Measurements from ENCODE around the gene ABT1. TPM values are rescaled to one million over a fixed set of nuclear protein-coding genes. Genes with fewer than 3 reads are reported as not detected.
A peak's percentile ranks its signal among the peaks of the same experiment; 100 is the strongest.

ABT1 gene
- total RNA-seq, 2 experiments from 2014 or later, result 27.7 to 27.9 TPM

DNA sequence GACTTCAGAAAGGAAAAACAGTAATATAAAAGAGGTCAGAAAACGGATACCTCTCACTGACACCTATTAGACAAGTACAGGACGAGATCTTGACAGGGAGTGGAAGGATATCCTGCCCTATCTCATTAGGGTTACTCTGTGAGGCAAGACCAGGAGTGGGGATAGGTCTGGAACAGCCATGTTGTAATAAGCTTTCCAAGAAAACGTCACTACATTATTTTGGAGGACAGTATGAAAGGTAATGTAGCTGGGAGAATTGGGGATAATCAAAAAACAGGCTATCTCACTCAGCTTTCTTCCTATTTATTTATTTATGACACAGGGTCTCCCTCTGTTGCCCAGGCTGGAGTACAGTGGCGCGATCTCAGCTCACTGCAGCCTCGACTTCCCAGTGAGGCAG is 33.3 kb upstream of the ABT1 start:
- TF ChIP-seq, protein P1, sequence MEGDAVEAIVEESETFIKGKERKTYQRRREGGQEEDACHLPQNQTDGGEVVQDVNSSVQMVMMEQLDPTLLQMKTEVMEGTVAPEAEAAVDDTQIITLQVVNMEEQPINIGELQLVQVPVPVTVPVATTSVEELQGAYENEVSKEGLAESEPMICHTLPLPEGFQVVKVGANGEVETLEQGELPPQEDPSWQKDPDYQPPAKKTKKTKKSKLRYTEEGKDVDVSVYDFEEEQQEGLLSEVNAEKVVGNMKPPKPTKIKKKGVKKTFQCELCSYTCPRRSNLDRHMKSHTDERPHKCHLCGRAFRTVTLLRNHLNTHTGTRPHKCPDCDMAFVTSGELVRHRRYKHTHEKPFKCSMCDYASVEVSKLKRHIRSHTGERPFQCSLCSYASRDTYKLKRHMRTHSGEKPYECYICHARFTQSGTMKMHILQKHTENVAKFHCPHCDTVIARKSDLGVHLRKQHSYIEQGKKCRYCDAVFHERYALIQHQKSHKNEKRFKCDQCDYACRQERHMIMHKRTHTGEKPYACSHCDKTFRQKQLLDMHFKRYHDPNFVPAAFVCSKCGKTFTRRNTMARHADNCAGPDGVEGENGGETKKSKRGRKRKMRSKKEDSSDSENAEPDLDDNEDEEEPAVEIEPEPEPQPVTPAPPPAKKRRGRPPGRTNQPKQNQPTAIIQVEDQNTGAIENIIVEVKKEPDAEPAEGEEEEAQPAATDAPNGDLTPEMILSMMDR (IDR thresholded peaks at IDR 0.05), result no peak
- Mint-ChIP-seq H3K27me3 (peaks cover under 1% of the 10 kb centered on the region), H3K4me3 (no peak overlapping the region), H3K9me3 (no peaks in the 10 kb centered on the region), H3K27ac (no peak overlapping the region), H3K4me1 (ENCODE audit: low read depth) (peaks cover 2% of the 10 kb centered on the region), H3K36me3 (ENCODE audit: low read depth) (peaks cover 1% of the 10 kb centered on the region)
- intact Hi-C loops (cut with micrococcal nuclease), result no loop called here
- ATAC-seq (no peak), DNase-seq (no peak)
- ChIA-PET CTCF (interaction anchor here (0.7 to 1.7 kb wide), 3 partner anchors 18 to 222 kb away, joined by 3 to 6 read pairs (median 4); partner anchors contain the start of gene ABT1), POLR2A (no interaction called here)

DNA sequence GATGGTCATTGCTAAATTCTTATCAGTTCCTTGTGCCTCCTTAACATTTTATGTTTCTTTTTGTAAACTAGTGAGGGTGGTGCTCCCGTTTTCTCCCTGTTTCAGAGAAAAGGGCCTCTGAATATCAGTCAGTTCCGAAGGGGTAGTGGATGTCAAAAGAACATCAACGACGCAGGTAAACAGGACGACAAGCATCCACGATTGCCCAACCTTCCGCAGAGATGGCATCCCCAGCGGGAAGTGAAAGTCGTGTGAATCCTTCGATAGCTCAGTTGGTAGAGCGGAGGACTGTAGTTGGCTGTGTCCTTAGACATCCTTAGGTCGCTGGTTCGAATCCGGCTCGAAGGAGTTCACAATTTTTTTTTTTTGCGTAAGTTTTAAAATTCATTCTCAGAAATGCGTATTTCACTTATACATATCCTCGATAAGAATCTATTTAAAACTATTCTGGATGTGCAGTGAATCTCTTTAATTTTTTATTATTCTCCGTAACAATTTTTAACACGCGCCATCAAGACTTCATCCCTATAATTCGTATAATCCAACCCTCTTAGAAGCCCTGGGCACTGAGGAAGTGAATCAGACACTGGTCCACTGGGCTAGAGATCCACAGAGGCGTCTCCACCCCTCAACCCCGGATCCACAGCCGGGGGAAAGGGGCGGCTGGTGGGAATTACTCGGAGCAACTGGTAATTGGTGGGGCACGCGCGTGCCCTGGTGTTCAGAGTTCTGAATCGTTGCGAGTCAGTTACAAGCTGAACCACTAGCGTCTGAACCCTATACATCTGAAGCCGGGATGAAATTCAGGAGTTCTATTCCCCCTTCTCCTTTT is 27.9 kb upstream of the ABT1 start:
- Mint-ChIP-seq H3K27ac (peak overlapping the region; percentile 88), H3K9me3 (no peaks in the 10 kb centered on the region), H3K4me1 (ENCODE audit: low read depth) (peaks cover 23% of the 10 kb centered on the region), H3K4me3 (peak overlapping the region; percentile 89), H3K36me3 (ENCODE audit: low read depth) (peaks cover 3% of the 10 kb centered on the region), H3K27me3 (peaks cover 3% of the 10 kb centered on the region)
- DNase-seq, result peak; percentile 95
- CTCF ChIA-PET, result interaction anchor here (0.6 to 3.1 kb wide), 18 partner anchors 12 to 247 kb away, joined by 3 to 17 read pairs (median 5); partner anchors contain the start of gene ABT1
- TF ChIP-seq, protein P1 (IDR thresholded peaks at IDR 0.05), result peak; percentile 43
- POLR2A ChIA-PET, result interaction anchor here (0.7 to 5.3 kb wide), 8 partner anchors 10 to 246 kb away, joined by 3 to 25 read pairs (median 4); partner anchors contain the start of gene HMGN4
- intact Hi-C loops (cut with micrococcal nuclease), result loop anchor here (5.0 kb wide), 1 partner anchor 227 kb away; no protein-coding TSS in a partner anchor
- peak; percentile 75 for ATAC-seq

DNA sequence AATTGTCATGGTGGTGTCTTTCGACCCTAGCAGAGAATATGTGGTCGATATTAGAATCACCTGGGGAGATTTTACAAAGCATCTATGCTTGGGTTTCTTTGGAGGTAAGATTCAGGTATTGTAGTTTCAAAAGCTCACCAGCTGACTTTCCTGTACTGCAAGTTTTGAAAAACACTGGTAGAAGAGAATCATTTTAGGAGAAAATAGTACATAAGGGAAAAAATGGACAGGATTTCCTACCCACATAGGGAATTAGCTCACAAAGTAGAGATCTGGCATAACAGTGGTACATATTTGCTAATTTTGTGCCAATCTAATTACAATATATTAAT is 27.4 kb upstream of the ABT1 start:
- DNase-seq (no peak), ATAC-seq (no peak)
- Mint-ChIP-seq H3K36me3 (ENCODE audit: low read depth) (peaks cover 3% of the 10 kb centered on the region), H3K9me3 (no peaks in the 10 kb centered on the region), H3K27me3 (peaks cover 3% of the 10 kb centered on the region), H3K4me3 (peak overlapping the region; percentile 89), H3K27ac (peak overlapping the region; percentile 88), H3K4me1 (ENCODE audit: low read depth) (peaks cover 23% of the 10 kb centered on the region)
- TF ChIP-seq, protein P1 (IDR thresholded peaks at IDR 0.05), result no peak
- intact Hi-C loops (cut with micrococcal nuclease), result loop anchor here (5.0 kb wide), 1 partner anchor 227 kb away; no protein-coding TSS in a partner anchor
- ChIA-PET CTCF (interaction anchor here (0.6 to 3.1 kb wide), 15 partner anchors 13 to 247 kb away, joined by 3 to 17 read pairs (median 5); no protein-coding TSS in a partner anchor), POLR2A (interaction anchor here (0.7 to 5.3 kb wide), 5 partner anchors 13 to 235 kb away, joined by 3 to 25 read pairs (median 4); no protein-coding TSS in a partner anchor)

DNA sequence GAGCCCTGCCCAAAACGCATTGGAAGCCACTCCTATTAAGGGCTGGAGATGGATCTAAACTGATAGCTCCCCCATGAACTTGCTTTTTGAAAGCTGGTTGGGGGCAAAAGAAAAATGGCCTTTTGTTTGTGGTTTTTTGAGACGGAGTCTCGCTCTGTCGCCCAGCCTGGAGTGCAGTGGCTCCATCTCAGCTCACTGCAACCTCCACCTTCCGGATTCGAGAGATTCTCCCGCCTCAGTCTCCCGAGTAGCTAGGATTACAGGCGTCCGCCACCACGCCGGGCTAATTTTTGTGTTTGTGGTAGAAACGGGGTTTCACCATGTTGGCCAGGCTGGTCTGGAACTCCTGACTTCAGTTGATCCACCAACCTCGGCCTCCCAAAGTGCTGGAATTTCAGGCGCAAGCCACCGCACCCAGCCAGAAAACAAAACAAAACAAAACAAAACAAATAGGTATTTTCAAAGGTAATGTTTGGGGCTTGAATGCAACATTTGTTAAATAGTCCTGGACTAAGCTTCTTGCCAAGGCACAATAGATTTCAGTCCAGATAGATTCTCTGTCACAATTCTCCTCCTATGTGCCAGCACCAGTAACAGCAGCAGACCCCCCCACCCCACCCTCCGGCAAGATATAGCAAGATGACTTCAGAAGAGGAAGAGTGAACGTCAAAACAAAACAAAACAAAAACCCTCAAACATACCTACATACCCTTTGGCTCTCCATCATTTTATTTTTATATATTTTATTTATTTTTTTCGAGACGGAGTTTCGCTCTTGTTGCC is 26.5 kb upstream of the ABT1 start:
- POLR2A ChIA-PET, result interaction anchor here (0.7 to 5.3 kb wide), 5 partner anchors 14 to 239 kb away, joined by 3 to 25 read pairs (median 3); no protein-coding TSS in a partner anchor

More for the DNA sequence above, 26.5 kb upstream of the ABT1 start:
- H3K36me3 Mint-ChIP-seq (ENCODE audit: low read depth), result peaks cover 3% of the 10 kb centered on the region
- no peak overlapping the region for H3K27ac Mint-ChIP-seq
- peaks cover 23% of the 10 kb centered on the region for H3K4me1 Mint-ChIP-seq (ENCODE audit: low read depth)
- no peak overlapping the region for H3K4me3 Mint-ChIP-seq
- no peaks in the 10 kb centered on the region for H3K9me3 Mint-ChIP-seq
- peaks cover 3% of the 10 kb centered on the region for H3K27me3 Mint-ChIP-seq
- no peak for DNase-seq
- intact Hi-C loops (cut with micrococcal nuclease), result no loop called here
- ATAC-seq, result no peak
- CTCF ChIA-PET, result interaction anchor here (0.6 to 3.1 kb wide), 15 partner anchors 10 to 248 kb away, joined by 3 to 17 read pairs (median 5); no protein-coding TSS in a partner anchor
- TF ChIP-seq, protein P1 (IDR thresholded peaks at IDR 0.05), result no peak
